Endodermal cell (in vitro differentiated cells): ENCODE data around the gene CLK3. TPM values are rescaled to one million over a fixed set of nuclear protein-coding genes. Genes with fewer than 3 reads are reported as not detected.

Source experiments
- DNase-seq: peaks from one replicate; pipeline ENCODE4 v3.0.0-alpha.2; 2017
- H3K27ac ChIP-seq: 2 replicates; pipeline ENCODE4 v1.5.1; 2013; ENCODE audit warnings: mild to moderate bottlenecking, low read depth, low read length, moderate library complexity
- H3K27me3 ChIP-seq: 2 replicates; pipeline ENCODE4 v1.6.1; 2013; ENCODE audit warnings: mild to moderate bottlenecking, low read length, moderate library complexity; ENCODE audit not compliant: insufficient read depth, control insufficient read depth, poor library complexity, severe bottlenecking
- H3K36me3 ChIP-seq: 2 replicates; pipeline ENCODE4 v1.7.0; 2013; ENCODE audit warnings: mild to moderate bottlenecking, low read length, moderate library complexity; ENCODE audit not compliant: control insufficient read depth, insufficient read depth
- H3K4me1 ChIP-seq: one replicate; pipeline ENCODE4 v1.7.0; 2013; ENCODE audit warnings: low read length; ENCODE audit not compliant: control insufficient read depth, insufficient read depth
- H3K4me3 ChIP-seq: 2 replicates; pipeline ENCODE4 v1.5.1; 2013; ENCODE audit warnings: mild to moderate bottlenecking, low read length, moderate library complexity
- H3K9ac ChIP-seq: 2 replicates; pipeline ENCODE4 v1.6.1; 2013; ENCODE audit warnings: mild to moderate bottlenecking, low read length, moderate library complexity; ENCODE audit not compliant: poor library complexity, severe bottlenecking; ENCODE audit errors: extremely low read depth
- H3K9me3 ChIP-seq: 2 replicates; pipeline ENCODE4 v1.6.1; 2013; ENCODE audit warnings: mild to moderate bottlenecking, low read length, moderate library complexity; ENCODE audit not compliant: control insufficient read depth
- H3K27ac Mint-ChIP-seq: 2 replicates; pipeline ENCODE4 v1.8.0; 2020; ENCODE audit warnings: mixed read lengths
- H3K27me3 Mint-ChIP-seq: 2 replicates; pipeline ENCODE4 v1.8.0; 2021; ENCODE audit warnings: mild to moderate bottlenecking, mixed read lengths; ENCODE audit not compliant: insufficient read depth
- H3K36me3 Mint-ChIP-seq: 2 replicates; pipeline ENCODE4 v1.8.0; 2020; ENCODE audit warnings: low read depth, mixed read lengths
- H3K4me1 Mint-ChIP-seq: 2 replicates; pipeline ENCODE4 v1.8.0; 2020; ENCODE audit warnings: mixed read lengths
- H3K4me3 Mint-ChIP-seq: 2 replicates; pipeline ENCODE4 v1.8.0; 2020; ENCODE audit warnings: mild to moderate bottlenecking, moderate library complexity, mixed read lengths
- H3K9me3 Mint-ChIP-seq: 2 replicates; pipeline ENCODE4 v1.8.0; 2020; ENCODE audit warnings: mild to moderate bottlenecking, mixed read lengths
- CTCF ChIP-seq: fragments of 200-600 bp; sonication (generic); conservative IDR thresholded peaks from 2 replicates; pipeline ENCODE4 v1.5.0; 2021; ENCODE audit warnings: antibody characterized with exemption, mild to moderate bottlenecking
- WGBS, 2 experiments: methylation state at CpG; one replicate each; pipeline versions ENCODE4 v1.1.5 to v1.1.7; 2013; ENCODE audit warnings: missing lambda C conversion rate in 2 of 2, mixed read lengths in 1 of 2; ENCODE audit not compliant: insufficient coverage in 1 of 2, insufficient read length in 1 of 2; 5-methylcytosine and 5-hydroxymethylcytosine counted together
- total RNA-seq, 2 donors: library from RNA; stranded (reverse); fragmentation: NEBNext Ultra II Directional in 1 of 2; extraction: Animal tissue kit (Norgen Biotek cat#: 25700) in 1 of 2; gene quantifications; 2 replicates in 1 of 2; 3 replicates in 1 of 2; pipeline ENCODE4 v1.2.1, GENCODE V29; 2021

Gene CLK3
- total RNA-seq, 2 donors from 2014 or later, result 53.4 to 67.3 TPM

GRCh38 chr15:74598126-74598842 lies 17.4 kb upstream of the CLK3 start:
- no peak overlapping the region for H3K9ac ChIP-seq

GRCh38 chr15:74599156-74599555 lies 16.5 kb upstream of the CLK3 start:
- no peaks in the 10 kb centered on the region for H3K9me3 Mint-ChIP-seq
- no peak overlapping the region for H3K9ac ChIP-seq
- no peak overlapping the region for H3K4me3 ChIP-seq
- 95 to 96% methylated on average over 13 to 15 of the region's 15 CpGs for WGBS, 2 experiments
- H3K27ac Mint-ChIP-seq, result no peak overlapping the region
- peak overlapping the region; percentile 63 for H3K4me3 Mint-ChIP-seq
- H3K9me3 ChIP-seq, result no peaks in the 10 kb centered on the region
- peaks cover 32% of the 10 kb centered on the region for H3K36me3 Mint-ChIP-seq
- H3K36me3 ChIP-seq, result peaks cover 28% of the 10 kb centered on the region
- H3K27me3 Mint-ChIP-seq, result no peaks in the 10 kb centered on the region
- no peaks in the 10 kb centered on the region for H3K4me1 ChIP-seq
- no peaks in the 10 kb centered on the region for H3K27me3 ChIP-seq
- H3K27ac ChIP-seq, result no peak overlapping the region
- no peak for DNase-seq
- no peak for TF ChIP-seq CTCF
- peaks cover 10% of the 10 kb centered on the region for H3K4me1 Mint-ChIP-seq

More at GRCh38 chr15:74598126-74598842, 17.4 kb upstream of the CLK3 start:
- Histone ChIP-seq H3K27ac (peak overlapping the region; percentile 21), H3K4me1 (no peaks in the 10 kb centered on the region), H3K9me3 (no peaks in the 10 kb centered on the region), H3K4me3 (no peak overlapping the region), H3K36me3 (peaks cover 35% of the 10 kb centered on the region), H3K27me3 (no peaks in the 10 kb centered on the region)
- Mint-ChIP-seq H3K4me1 (peaks cover 10% of the 10 kb centered on the region), H3K9me3 (no peaks in the 10 kb centered on the region), H3K4me3 (peak overlapping the region; percentile 63), H3K36me3 (peaks cover 40% of the 10 kb centered on the region), H3K27me3 (no peaks in the 10 kb centered on the region), H3K27ac (peak overlapping the region; percentile 93)
- no peak for TF ChIP-seq CTCF
- WGBS, 2 experiments, result 82 to 89% methylated on average over 22 to 26 of the region's 26 CpGs
- DNase-seq, result peak; percentile 96

- H3K27me3 ChIP-seq, result no peaks in the 10 kb centered on the region
- no peaks in the 10 kb centered on the region for H3K4me1 ChIP-seq
- no peak for DNase-seq
- peaks cover 12% of the 10 kb centered on the region for H3K36me3 ChIP-seq
- Mint-ChIP-seq H3K27me3 (peaks cover 8% of the 10 kb centered on the region), H3K27ac (no peak overlapping the region), H3K4me3 (no peak overlapping the region), H3K36me3 (peaks cover 12% of the 10 kb centered on the region), H3K9me3 (no peaks in the 10 kb centered on the region), H3K4me1 (peaks cover 5% of the 10 kb centered on the region)
- no peak for TF ChIP-seq CTCF
- H3K27ac ChIP-seq, result no peak overlapping the region
- WGBS, 2 experiments, result 86 to 90% methylated on average over 4 to 13 of the region's 13 CpGs
- no peak overlapping the region for H3K4me3 ChIP-seq
- H3K9ac ChIP-seq, result no peak overlapping the region
- no peaks in the 10 kb centered on the region for H3K9me3 ChIP-seq
Observed at GRCh38 chr15:74603026-74603788, 12.4 kb upstream of the CLK3 start.
